GM12878 (cell line): ENCODE results near the gene BCAR3. TPM values are rescaled to one million over a fixed set of nuclear protein-coding genes. Genes with fewer than 3 reads are reported as not detected.

ENCODE experiments used
- ATAC-seq: fragments of 200-7000 bp; cut with Tn5 transposase; 3 replicates; pipeline ENCODE4 v1.9.1; 2020; ENCODE audit warnings: mild to moderate bottlenecking, moderate library complexity
- BruUV-seq: library from RNA; stranded (reverse); fragments of 400-500 nt; replicated peaks from 2 replicates; lab custom pipeline; 2021; lab: Mats Ljungman, UMichigan
- CTCF ChIA-PET: fragments of 300-600 bp; sonication (Branson Sonifier 250); formaldehyde crosslinking; extraction: SDS; loops from one replicate; lab custom pipeline; 2021; ENCODE audit warnings: inconsistent platforms; lab: Yijun Ruan, JAX
- POLR2A ChIA-PET: fragments of 350-600 bp; formaldehyde crosslinking; extraction: SDS; loops from one replicate; lab custom pipeline; 2021; ENCODE audit warnings: inconsistent platforms; lab: Charles Lee
- RAD21 ChIA-PET: fragments of 300-600 bp; sonication (Branson Sonifier 250); formaldehyde crosslinking; loops from one replicate; lab custom pipeline; 2023; ENCODE audit warnings: antibody characterized with exemption; ENCODE audit not compliant: unreplicated experiment; lab: Charles Lee
- SMC1A ChIA-PET: fragments of 300-600 bp; sonication (Branson Sonifier 250); formaldehyde crosslinking; loops from one replicate; lab custom pipeline; 2023; ENCODE audit not compliant: unreplicated experiment, uncharacterized antibody; lab: Charles Lee
- DNase-seq: peaks from one replicate; pipeline ENCODE4 v3.0.0-alpha.2; 2011; ENCODE audit warnings: low read depth, low spot score
- FAIRE-seq: peaks from 3 replicates; lab custom pipeline; 2011; peaks lifted over from hg19 to GRCh38; lab: Jason Lieb, UNC
- H2AFZ ChIP-seq: 2 replicates; pipeline ENCODE4 v1.6.0; 2011; ENCODE audit warnings: low read depth, low read length, control low read depth; ENCODE audit not compliant: control insufficient read depth
- H3K27ac ChIP-seq: 2 replicates; pipeline ENCODE4 v1.5.1; 2011; ENCODE audit warnings: control low read depth; ENCODE audit not compliant: control insufficient read depth, insufficient read depth
- H3K27me3 ChIP-seq, 2 experiments: replicated peaks in 1 of 2; 2 replicates each; pipeline versions ENCODE4 v1.6.0 to v1.6.1; 2011; ENCODE audit warnings: low read length in 1 of 2; ENCODE audit not compliant: control insufficient read depth in 2 of 2, insufficient read depth in 2 of 2
- H3K36me3 ChIP-seq, 2 experiments: 2 replicates each; pipeline ENCODE4 v1.5.1; 2011; ENCODE audit warnings: low read length in 1 of 2; ENCODE audit not compliant: control insufficient read depth in 2 of 2, insufficient read depth in 2 of 2
- H3K4me1 ChIP-seq: 2 replicates; pipeline ENCODE4 v1.6.1; 2011; ENCODE audit warnings: mild to moderate bottlenecking, low read length, moderate library complexity, mixed read lengths; ENCODE audit not compliant: control insufficient read depth, insufficient read depth
- H3K4me2 ChIP-seq: 2 replicates; pipeline ENCODE4 v1.6.0; 2011; ENCODE audit warnings: control low read depth; ENCODE audit not compliant: control insufficient read depth, insufficient read depth
- H3K4me3 ChIP-seq: fragments of 200-600 bp; sonication (generic); 2 replicates; pipeline ENCODE4 v1.5.1; 2016
- H3K79me2 ChIP-seq: 2 replicates; pipeline ENCODE4 v1.6.0; 2011; ENCODE audit warnings: low read length; ENCODE audit not compliant: control insufficient read depth, insufficient read depth
- H3K9ac ChIP-seq: 2 replicates; pipeline ENCODE4 v1.8.0; 2011; ENCODE audit warnings: low read length, control low read depth, mixed read lengths; ENCODE audit not compliant: control insufficient read depth, insufficient read depth
- H3K9me3 ChIP-seq: replicated peaks from 3 replicates; pipeline ENCODE4 v1.5.1; 2011; ENCODE audit warnings: mild to moderate bottlenecking, low read length; ENCODE audit not compliant: control insufficient read depth, insufficient read depth
- H4K20me1 ChIP-seq: 2 replicates; pipeline ENCODE4 v1.6.0; 2011; ENCODE audit not compliant: control insufficient read depth, insufficient read depth
- BCL11A ChIP-seq: IDR thresholded peaks from 2 replicates; pipeline ENCODE4 v1.6.1; 2011; ENCODE audit warnings: low read depth, low read length
- BMI1 ChIP-seq: fragments of 450-650 bp; IDR thresholded peaks from 2 replicates; pipeline ENCODE4 v1.6.1; 2016; ENCODE audit warnings: mild to moderate bottlenecking, moderate library complexity, borderline replicate concordance
- BRCA1 ChIP-seq: IDR thresholded peaks from 2 replicates; pipeline ENCODE4 v1.6.1; 2011; ENCODE audit warnings: low read depth, low read length, improper control_type of control experiment
- CBX3 ChIP-seq: fragments of 200-600 bp; sonication (generic); IDR thresholded peaks from 2 replicates; pipeline ENCODE4 v1.6.1; 2016; ENCODE audit warnings: low read depth, borderline replicate concordance
- E4F1 ChIP-seq: fragments of 450-650 bp; IDR thresholded peaks from 2 replicates; pipeline ENCODE4 v1.6.1; 2018; ENCODE audit warnings: borderline replicate concordance, mild to moderate bottlenecking; ENCODE audit not compliant: partially characterized antibody
- JUND ChIP-seq: IDR thresholded peaks from 2 replicates; pipeline ENCODE4 v1.6.1; 2012; ENCODE audit warnings: low read depth, mild to moderate bottlenecking, low read length, improper control_type of control experiment, moderate library complexity
- KAT2A ChIP-seq: conservative IDR thresholded peaks from 2 replicates; pipeline ENCODE4 v1.6.1; 2011; ENCODE audit warnings: low read depth, low read length; ENCODE audit not compliant: control insufficient read depth
- POLR2AphosphoS5 ChIP-seq: IDR thresholded peaks from 2 replicates; pipeline ENCODE4 v1.6.1; 2011; ENCODE audit warnings: mild to moderate bottlenecking, low read length, inconsistent platforms
- RAD21 ChIP-seq: IDR thresholded peaks from 2 replicates; pipeline ENCODE4 v1.6.1; 2011; ENCODE audit warnings: mild to moderate bottlenecking, low read depth, low read length, moderate library complexity; ENCODE audit not compliant: insufficient read depth
- RBBP5 ChIP-seq: fragments of 200-600 bp; sonication (generic); conservative IDR thresholded peaks from 2 replicates; pipeline ENCODE4 v1.6.1; 2016
- ZNF384 ChIP-seq: IDR thresholded peaks from 2 replicates; pipeline ENCODE4 v1.6.1; 2012; ENCODE audit warnings: low read depth, mild to moderate bottlenecking, low read length, improper control_type of control experiment, borderline replicate concordance
- WGBS: methylation state at CpG from one replicate; pipeline ENCODE4 v1.1.6; 2016; ENCODE audit warnings: low lambda C conversion rate; ENCODE audit not compliant: insufficient replicate concordance, insufficient coverage; ENCODE audit errors: missing lambda C conversion rate; 5-methylcytosine and 5-hydroxymethylcytosine counted together
- in situ Hi-C: fragments of 300-500 bp; cut with MboI; formaldehyde crosslinking; loops from 9 replicates; pipeline ENCODE4 v1.14.3; 2018; ENCODE audit warnings: mixed read lengths
- intact Hi-C: fragments of 100-400 bp; cut with micrococcal nuclease; formaldehyde crosslinking; loops from one replicate; pipeline ENCODE4 v1.14.2; 2022; ENCODE audit not compliant: unreplicated experiment
- polyA plus RNA-seq, 11 experiments: library from polyadenylated mRNA; depleted of rRNA in 4 of 11; unstranded in 6 of 11; stranded (reverse) in 5 of 11; fragments of >200 nt; fragmentation: Nextera tagmentation in 4 of 11; fragmentation: Illumina TruSeq in 1 of 11; extraction: Ambion mirVana in 4 of 11; extraction: Trizol in 1 of 11; gene quantifications; 1 replicate in 1 of 11; 2 replicates in 10 of 11; pipeline versions ENCODE4 v1.2.1 to v1.2.3, GENCODE V29; 2011 to 2016; ENCODE audit warnings: inconsistent platforms in 2 of 11, missing spikeins in 2 of 11, low read depth in 1 of 11
- total RNA-seq, 4 experiments: library from RNA; depleted of rRNA in 3 of 4; stranded (reverse); fragments of >200 nt in 3 of 4; fragmentation: Illumina TruSeq in 1 of 4; extraction: Trizol in 1 of 4; gene quantifications; 2 replicates each; pipeline versions ENCODE4 v1.2.1 to v1.2.3, GENCODE V29; 2013 to 2021

The BCAR3 gene
- total and polyA plus RNA-seq, 10 of the 15 experiments (the other 5 are each of a cell fraction or from before 2014, with no cell fraction given), result 1.3 to 6.6 (median 1.8) TPM

GRCh38 chr1:93715529-93716126 lies 34.0 kb upstream of the BCAR3 start (continued):
- no peak for TF ChIP-seq E4F1
- no peak for TF ChIP-seq CBX3
- 0 out of 2 replicates have a peak, but pooled peaks have one; percentile 49 for TF ChIP-seq BCL11A
- no peak for TF ChIP-seq POLR2AphosphoS5
- TF ChIP-seq JUND, result no peak
- TF ChIP-seq RBBP5, result no peak
- no peak for TF ChIP-seq ZNF384
- TF ChIP-seq BRCA1, result no peak
- TF ChIP-seq KAT2A, result no peak

DNA sequence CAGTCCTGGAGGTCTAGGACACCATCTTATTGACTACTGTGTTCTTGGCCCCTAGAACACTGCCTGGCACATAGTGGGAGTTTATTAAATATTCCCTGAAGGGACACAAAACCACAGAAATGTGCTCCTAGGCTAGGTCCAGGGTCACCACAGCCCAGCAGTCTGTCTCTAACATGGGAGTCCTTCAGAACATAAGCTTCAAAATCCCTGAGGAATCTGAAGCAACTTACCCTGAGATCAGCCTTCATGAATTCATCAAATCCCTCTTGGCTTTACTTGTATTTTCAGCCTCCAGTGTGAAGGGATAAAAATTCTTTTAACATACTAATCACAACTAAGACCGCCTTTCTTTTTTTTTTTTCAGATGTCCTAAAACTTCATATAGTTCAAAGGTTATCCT lies 32.7 kb upstream of the BCAR3 start:
- Histone ChIP-seq H4K20me1 (no peaks in the 10 kb centered on the region), H2AFZ (no peak overlapping the region), H3K4me1 (peaks cover 46% of the 10 kb centered on the region), H3K36me3 (no peaks in the 10 kb centered on the region), H3K9me3 (no peaks in the 10 kb centered on the region; the same call in 2 of the 3 replicates), H3K4me3 (no peak overlapping the region), H3K27me3 (no peaks in the 10 kb centered on the region), H3K27ac (no peak overlapping the region), H3K9ac (no peak overlapping the region), H3K4me2 (no peak overlapping the region), H3K79me2 (no peaks in the 10 kb centered on the region)
- FAIRE-seq, result no peak
- ChIA-PET SMC1A (interaction anchor here (2.2 to 9.8 kb wide), 7 partner anchors 11 to 99 kb away, joined by 8 to 137 read pairs (median 23); no protein-coding TSS in a partner anchor), RAD21 (interaction anchor here (1.5 to 5.2 kb wide), 4 partner anchors 9 to 85 kb away, joined by 4 to 42 read pairs (median 8); no protein-coding TSS in a partner anchor), CTCF (interaction anchor here (1.0 to 6.6 kb wide), 5 partner anchors 10 to 130 kb away, joined by 3 to 49 read pairs (median 8); partner anchors contain the start of gene BCAR3), POLR2A (interaction anchor here (0.7 to 5.8 kb wide), 3 partner anchors 11 to 363 kb away, joined by 3 to 25 read pairs (median 3); no protein-coding TSS in a partner anchor)
- in situ Hi-C loops (no loop called here), intact Hi-C loops (no loop called here)
- TF ChIP-seq BMI1 (no peak), RAD21 (no peak)
- no TSS peak for BruUV-seq
- 100% methylated on average over 1 of the region's 1 CpG for WGBS
- no peak for DNase-seq
- no peak for ATAC-seq
